GM08714 (cell line): ENCODE data around the gene CITED1.

Experiments used
- H3K4me3 ChIP-seq: fragments of 200-500 bp; sonication (Bioruptor generic); 2 replicates; pipeline ENCODE4 v1.5.1; 2014; ENCODE audit warnings: mild to moderate bottlenecking, low read length, inconsistent platforms
- ZNF274 ChIP-seq: IDR thresholded peaks from 2 replicates; pipeline ENCODE4 v1.6.1; 2012; ENCODE audit warnings: mild to moderate bottlenecking, low read depth, low read length

CITED1 gene

GRCh38 chrX:72299891-72300630 is 5.7 kb downstream of the CITED1 start:
- TF ChIP-seq ZNF274, result no peak
- H3K4me3 ChIP-seq, result no peak overlapping the region

GRCh38 chrX:72297953-72298730 is 7.6 kb downstream of the CITED1 start:
- H3K4me3 ChIP-seq, result no peak overlapping the region
- no peak for TF ChIP-seq ZNF274

GRCh38 chrX:72296991-72297390 is 8.7 kb downstream of the CITED1 start:
- no peak overlapping the region for H3K4me3 ChIP-seq
- TF ChIP-seq ZNF274, result no peak

- TF ChIP-seq ZNF274, result no peak
- H3K4me3 ChIP-seq, result no peak overlapping the region
These were observed 10.0 kb downstream of the CITED1 start for GRCh38 chrX:72295745-72296144.

GRCh38 chrX:72294497-72294896 is 11.2 kb downstream of the CITED1 start:
- no peak overlapping the region for H3K4me3 ChIP-seq
- TF ChIP-seq ZNF274, result no peak

GRCh38 chrX:72282302-72282701 is 23.4 kb downstream of the CITED1 start:
- no peak for TF ChIP-seq ZNF274
- no peak overlapping the region for H3K4me3 ChIP-seq

GRCh38 chrX:72280321-72280845 is 25.3 kb downstream of the CITED1 start:
- no peak overlapping the region for H3K4me3 ChIP-seq
- no peak for TF ChIP-seq ZNF274

GRCh38 chrX:72276478-72276953 is 29.2 kb downstream of the CITED1 start:
- TF ChIP-seq ZNF274, result no peak
- peak overlapping the region; percentile 100 for H3K4me3 ChIP-seq

GRCh38 chrX:72274526-72274925 is 31.2 kb downstream of the CITED1 start:
- TF ChIP-seq ZNF274, result no peak
- peak overlapping the region; percentile 100 for H3K4me3 ChIP-seq

GRCh38 chrX:72273718-72274117 is 32.0 kb downstream of the CITED1 start:
- no peak overlapping the region; the same call in 1 of the 2 replicates for H3K4me3 ChIP-seq
- TF ChIP-seq ZNF274, result no peak

GRCh38 chrX:72272868-72273267 is 32.8 kb downstream of the CITED1 start:
- no peak overlapping the region for H3K4me3 ChIP-seq
- TF ChIP-seq ZNF274, result no peak

- TF ChIP-seq ZNF274, result no peak
These were observed 33.9 kb downstream of the CITED1 start for GRCh38 chrX:72271812-72272211.

GRCh38 chrX:72271091-72271788 is 34.5 kb downstream of the CITED1 start:
- TF ChIP-seq ZNF274, result no peak
- H3K4me3 ChIP-seq, result no peak overlapping the region

More at GRCh38 chrX:72271812-72272211, 33.9 kb downstream of the CITED1 start:
- H3K4me3 ChIP-seq, result no peak overlapping the region

GRCh38 chrX:72270316-72270866 is 35.3 kb downstream of the CITED1 start:
- no peak for TF ChIP-seq ZNF274
- H3K4me3 ChIP-seq, result no peak overlapping the region
